HCT116 (cell line): ENCODE measurements around the gene TMEM223. TPM values are rescaled to one million over a fixed set of nuclear protein-coding genes. Genes with fewer than 3 reads are reported as not detected.
"Not testable (repeated sequence)": the region's sequence is repeated elsewhere in the genome, so short reads cannot be mapped to it uniquely, and the experiment has no call there.

Experiments used
- ATAC-seq: fragments of 200-7000 bp; cut with Tn5 transposase; 2 replicates; pipeline ENCODE4 v1.9.1; 2020; ENCODE audit warnings: mild to moderate bottlenecking, moderate library complexity
- BruUV-seq: library from RNA; stranded (reverse); fragments of 400-500 nt; replicated peaks from 2 replicates; lab custom pipeline; 2021; lab: Mats Ljungman, UMichigan
- CTCF ChIA-PET: fragments of 300-600 bp; sonication (Branson Sonifier 250); formaldehyde crosslinking; loops from one replicate; lab custom pipeline; 2021; ENCODE audit warnings: antibody characterized with exemption; lab: Charles Lee
- POLR2A ChIA-PET: fragments of 300-600, 350-600 bp; sonication (Branson Sonifier 250); formaldehyde crosslinking; loops from one replicate; lab custom pipeline; 2021; ENCODE audit warnings: antibody characterized with exemption; lab: Charles Lee
- RAD21 ChIA-PET, 2 experiments: fragments of 300-600 bp; sonication (Branson Sonifier 250); formaldehyde crosslinking; loops; one replicate each; lab custom pipeline; 2023; ENCODE audit warnings: low total read pairs in 2 of 2; ENCODE audit not compliant: uncharacterized antibody in 2 of 2, unreplicated experiment in 2 of 2, low non-redundant PET in 1 of 2; lab: Charles Lee
- DNase-seq: peaks from one replicate; pipeline ENCODE4 v3.0.0-alpha.2; 2010; ENCODE audit warnings: low read depth, low spot score
- H2AFZ ChIP-seq: fragments of 200-600 bp; shearing (Covaris generic), sonication (generic); 2 replicates; pipeline ENCODE4 v1.6.1; 2017; ENCODE audit warnings: low read depth, mixed run types, mixed read lengths, antibody characterized with exemption, low read length; ENCODE audit not compliant: poor library complexity, severe bottlenecking
- H3K27ac ChIP-seq: 2 replicates; pipeline ENCODE4 v1.5.1; 2012; ENCODE audit warnings: low read depth, low read length
- H3K27me3 ChIP-seq: fragments of 200-600 bp; sonication (generic); 2 replicates; pipeline ENCODE4 v1.6.1; 2016; ENCODE audit warnings: mixed run types, low read length, mixed read lengths; ENCODE audit not compliant: insufficient read depth
- H3K36me3 ChIP-seq, 2 experiments: fragments of 200-500 bp in 1 of 2; fragments of 200-600 bp in 1 of 2; sonication (Bioruptor generic) in 1 of 2; sonication (generic) in 1 of 2; 2 replicates each; pipeline versions ENCODE4 v1.5.1 to v1.6.1; 2014 to 2016; ENCODE audit warnings: low read length in 2 of 2, inconsistent platforms in 1 of 2, mixed read lengths in 1 of 2, mixed run types in 1 of 2; ENCODE audit not compliant: insufficient read depth in 2 of 2, control insufficient read depth in 1 of 2
- H3K4me1 ChIP-seq, 2 experiments: fragments of 200-600 bp in 1 of 2; sonication (generic) in 1 of 2; 2 replicates each; pipeline versions ENCODE4 v1.5.1 to v1.6.1; 2012 to 2017; ENCODE audit warnings: low read length in 2 of 2, inconsistent platforms in 1 of 2, mild to moderate bottlenecking in 1 of 2, mixed read lengths in 1 of 2, mixed run types in 1 of 2, moderate library complexity in 1 of 2; ENCODE audit not compliant: insufficient read depth in 2 of 2, control insufficient read depth in 1 of 2
- H3K4me2 ChIP-seq: fragments of 200-600 bp; sonication (generic); 2 replicates; pipeline ENCODE4 v1.6.1; 2017; ENCODE audit warnings: mixed run types, low read length, mixed read lengths
- H3K4me3 ChIP-seq, 2 experiments: fragments of 200-600 bp in 1 of 2; sonication (generic) in 1 of 2; replicated peaks in 1 of 2; 2 replicates each; pipeline ENCODE4 v1.5.1; 2011 to 2016; ENCODE audit warnings: low read length in 2 of 2, control low read depth in 1 of 2, low read depth in 1 of 2, mild to moderate bottlenecking in 1 of 2, mixed read lengths in 1 of 2, mixed run types in 1 of 2
- H3K79me2 ChIP-seq: fragments of 200-600 bp; sonication (generic); 2 replicates; pipeline ENCODE4 v1.6.1; 2017; ENCODE audit warnings: mild to moderate bottlenecking, mixed run types, low read length, moderate library complexity, mixed read lengths; ENCODE audit not compliant: insufficient read depth
- H3K9ac ChIP-seq: fragments of 200-600 bp; sonication (generic); 2 replicates; pipeline ENCODE4 v1.6.1; 2016; ENCODE audit warnings: low read length, mixed read lengths
- H3K9me2 ChIP-seq: fragments of 200-600 bp; sonication (generic), shearing (Covaris generic); 2 replicates; pipeline ENCODE4 v1.6.1; 2017; ENCODE audit warnings: mixed run types, mild to moderate bottlenecking, moderate library complexity; ENCODE audit not compliant: insufficient read depth
- H3K9me3 ChIP-seq, 2 experiments: fragments of 200-500 bp in 1 of 2; fragments of 200-600 bp in 1 of 2; sonication (Bioruptor generic) in 1 of 2; sonication (generic) in 1 of 2; 2 replicates each; pipeline ENCODE4 v1.6.1; 2014 to 2017; ENCODE audit warnings: low read length in 2 of 2, mixed read lengths in 2 of 2, inconsistent platforms in 1 of 2, low read depth in 1 of 2, mild to moderate bottlenecking in 1 of 2, mixed run types in 1 of 2, moderate library complexity in 1 of 2; ENCODE audit not compliant: control insufficient read depth in 1 of 2, insufficient read depth in 1 of 2
- H4K20me1 ChIP-seq: fragments of 200-600 bp; sonication (generic), shearing (Covaris generic); 2 replicates; pipeline ENCODE4 v1.6.1; 2017; ENCODE audit warnings: mixed run types, mild to moderate bottlenecking, moderate library complexity; ENCODE audit not compliant: insufficient read depth
- YY1 ChIP-seq: IDR thresholded peaks from 2 replicates; pipeline ENCODE4 v1.6.1; 2011; ENCODE audit warnings: low read length, low read depth, moderate library complexity, mild to moderate bottlenecking; ENCODE audit not compliant: insufficient replicate concordance; ENCODE audit errors: extremely low read depth
- ZFX ChIP-seq: fragments of 450-650 bp; IDR thresholded peaks from 2 replicates; pipeline ENCODE4 v1.6.1; 2017
- intact Hi-C: fragments of 100-400 bp; cut with micrococcal nuclease; formaldehyde crosslinking; loops from 2 replicates; pipeline ENCODE4 v1.10.0; 2022
- total RNA-seq: library from RNA; stranded (reverse); gene quantifications from one replicate; pipeline ENCODE4 v1.2.1, GENCODE V29; 2021; ENCODE audit not compliant: unreplicated experiment
- TF ChIP-seq, protein P1 (sequence below): IDR thresholded peaks from 2 replicates; pipeline ENCODE4 v1.6.1; 2012

TMEM223 gene
- total RNA-seq, 1 experiment from 2014 or later, result 18.4 TPM

DNA sequence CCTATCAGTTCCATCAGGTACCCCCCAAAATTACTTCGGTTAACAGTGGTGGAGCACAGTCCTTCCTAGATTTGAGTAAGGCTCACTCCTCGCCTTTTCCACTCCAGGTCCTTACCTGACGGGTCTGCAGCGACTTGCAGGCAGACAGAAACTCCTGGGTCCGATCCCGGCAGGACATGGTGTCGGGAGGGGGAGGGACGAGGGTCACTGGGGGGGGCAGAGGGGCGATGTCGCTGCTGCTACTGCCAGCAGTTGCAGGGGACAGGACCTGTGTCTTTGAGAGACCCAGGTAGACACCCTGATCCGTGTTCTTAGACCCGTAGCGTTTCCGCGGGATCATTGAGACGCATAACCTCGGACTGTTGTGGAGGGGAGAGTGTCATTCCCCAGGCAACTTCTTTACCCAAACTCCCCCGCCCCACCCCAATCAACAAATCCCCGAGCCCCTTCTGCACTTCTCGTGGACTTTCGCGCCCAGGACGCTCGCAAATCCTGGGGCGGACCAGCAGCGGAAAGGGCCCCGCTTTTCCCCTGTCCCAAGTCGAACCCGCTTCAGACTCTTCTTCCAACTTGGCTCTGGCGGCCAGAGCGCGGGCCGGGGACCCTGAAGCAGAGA, 39.2 kb upstream of the TMEM223 start:
- intact Hi-C loops, result no loop called here
- peak; percentile 5; the same call in 1 of the 2 replicates for ATAC-seq
- Histone ChIP-seq H3K9ac (peak overlapping the region; percentile 92), H3K9me2 (no peaks in the 10 kb centered on the region), H3K27me3 (no peaks in the 10 kb centered on the region), H3K36me3 (peaks cover 25% of the 10 kb centered on the region in 2 experiments), H3K4me2 (peak overlapping the region; percentile 92), H4K20me1 (no peaks in the 10 kb centered on the region; the same call in 1 of the 2 replicates)
- BruUV-seq, result no TSS peak
- CTCF ChIA-PET, result interaction anchor here (1.3 kb wide), 1 partner anchor 44 kb away, joined by 4 read pairs; the partner anchor contains the start of gene TMEM179B
- TF ChIP-seq YY1 (no peak), ZFX (peak; percentile 28; the same call in 1 of the 2 replicates)
- TF ChIP-seq, protein P1, sequence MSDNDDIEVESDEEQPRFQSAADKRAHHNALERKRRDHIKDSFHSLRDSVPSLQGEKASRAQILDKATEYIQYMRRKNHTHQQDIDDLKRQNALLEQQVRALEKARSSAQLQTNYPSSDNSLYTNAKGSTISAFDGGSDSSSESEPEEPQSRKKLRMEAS, result no peak
- TF ChIP-seq, all 23 proteins: peak for 1
- H3K9me3 ChIP-seq, result no peaks in the 10 kb centered on the region
- DNase-seq, result peak; percentile 22
- peak overlapping the region; percentile 64 for H3K27ac ChIP-seq
- H3K4me1 ChIP-seq, result peaks cover 7 to 30% of the 10 kb centered on the region in 2 experiments
- H3K79me2 ChIP-seq, result peaks cover 44% of the 10 kb centered on the region
- POLR2A ChIA-PET, result interaction anchor here (0.7 to 2.8 kb wide), 13 partner anchors 10 to 257 kb away, joined by 3 to 113 read pairs (median 8); partner anchors contain the start of genes C11orf98, CSKMT, HNRNPUL2 and LBHD1
- no peak overlapping the region for H2AFZ ChIP-seq
- RAD21 ChIA-PET, result interaction anchor here in 1 of 2 experiments (1.0 kb wide), 1 partner anchor 9 kb away, joined by 3 read pairs; no protein-coding TSS in a partner anchor
- peak overlapping the region; percentile 86 to 93 for H3K4me3 ChIP-seq

DNA sequence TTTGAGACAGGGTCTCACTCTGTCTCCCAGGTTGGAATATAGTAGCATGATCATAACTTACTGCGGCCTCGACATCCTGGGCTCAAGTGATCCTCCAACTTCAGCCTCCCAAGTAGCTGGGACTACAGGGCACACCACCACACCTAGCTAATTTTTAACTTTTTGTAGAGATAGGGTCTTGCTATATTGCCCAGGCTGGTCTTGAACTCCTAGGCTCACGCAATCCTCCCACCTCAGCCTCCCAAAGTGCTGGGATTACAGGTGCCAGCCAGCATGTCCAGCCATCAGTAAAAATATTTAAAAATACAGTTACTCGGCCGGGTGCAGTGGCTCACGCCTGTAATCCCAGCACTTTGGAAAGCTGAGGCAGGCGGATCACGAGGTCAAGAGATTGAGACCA, 36.3 kb upstream of the TMEM223 start:
- H3K9ac ChIP-seq, H3K27ac ChIP-seq, intact Hi-C loops, ATAC-seq, H2AFZ ChIP-seq, H3K4me3 ChIP-seq, H3K9me3 ChIP-seq, H3K4me2 ChIP-seq, H3K9me2 ChIP-seq, DNase-seq, RAD21 ChIA-PET, H4K20me1 ChIP-seq, H3K27me3 ChIP-seq, BruUV-seq: not testable (repeated sequence)
- ChIA-PET CTCF (interaction anchor here (1.1 to 1.7 kb wide), 2 partner anchors 12 to 42 kb away, joined by 3 read pairs; no protein-coding TSS in a partner anchor), POLR2A (interaction anchor here (1.1 to 1.7 kb wide), 3 partner anchors 13 to 22 kb away, joined by 3 to 11 read pairs (median 5); partner anchors contain the start of gene NXF1)
- peaks cover 23% of the 10 kb centered on the region for H3K79me2 ChIP-seq
- peaks cover 7 to 26% of the 10 kb centered on the region in 2 experiments for H3K4me1 ChIP-seq
- peaks cover 20 to 29% of the 10 kb centered on the region in 2 experiments for H3K36me3 ChIP-seq
